SJCRH30 (cell line): ENCODE results near the gene EGLN1. TPM values are rescaled to one million over a fixed set of nuclear protein-coding genes. Genes with fewer than 3 reads are reported as not detected.
"Not testable (repeated sequence)": the region's sequence is repeated elsewhere in the genome, so short reads cannot be mapped to it uniquely, and the experiment has no call there.

ENCODE experiments used
- DNase-seq, 2 experiments: peaks; one replicate each; pipeline ENCODE4 v3.0.0-alpha.2; 2015 to 2020
- H3K27ac ChIP-seq: fragments of 250-450 bp; sonication (Bioruptor Pico); 2 replicates; pipeline ENCODE4 v1.5.1; 2020; ENCODE audit warnings: mild to moderate bottlenecking, moderate library complexity
- H3K27me3 ChIP-seq: fragments of 250-450 bp; sonication (Bioruptor Pico); 2 replicates; pipeline ENCODE4 v1.5.1; 2020; ENCODE audit warnings: mild to moderate bottlenecking, moderate library complexity
- H3K36me3 ChIP-seq: fragments of 250-450 bp; sonication (Bioruptor Pico); 2 replicates; pipeline ENCODE4 v1.5.1; 2020; ENCODE audit warnings: mild to moderate bottlenecking, moderate library complexity
- H3K4me1 ChIP-seq: fragments of 250-450 bp; sonication (Bioruptor Pico); 2 replicates; pipeline ENCODE4 v1.5.1; 2020; ENCODE audit warnings: mild to moderate bottlenecking, moderate library complexity
- H3K4me3 ChIP-seq: fragments of 250-450 bp; sonication (Bioruptor Pico); 2 replicates; pipeline ENCODE4 v1.5.1; 2020; ENCODE audit warnings: mild to moderate bottlenecking, moderate library complexity
- H3K9me3 ChIP-seq: fragments of 250-450 bp; sonication (Bioruptor Pico); replicated peaks from 2 replicates; pipeline ENCODE4 v1.5.1; 2020; ENCODE audit warnings: mild to moderate bottlenecking, moderate library complexity
- total RNA-seq: library from RNA; depleted of rRNA; stranded (reverse); fragments of >200 nt; shearing (Covaris generic); gene quantifications from 2 replicates; pipeline ENCODE4 v1.2.3, GENCODE V29; 2014

EGLN1 gene
- total RNA-seq, 1 experiment from 2014 or later = 26.7 TPM

DNA sequence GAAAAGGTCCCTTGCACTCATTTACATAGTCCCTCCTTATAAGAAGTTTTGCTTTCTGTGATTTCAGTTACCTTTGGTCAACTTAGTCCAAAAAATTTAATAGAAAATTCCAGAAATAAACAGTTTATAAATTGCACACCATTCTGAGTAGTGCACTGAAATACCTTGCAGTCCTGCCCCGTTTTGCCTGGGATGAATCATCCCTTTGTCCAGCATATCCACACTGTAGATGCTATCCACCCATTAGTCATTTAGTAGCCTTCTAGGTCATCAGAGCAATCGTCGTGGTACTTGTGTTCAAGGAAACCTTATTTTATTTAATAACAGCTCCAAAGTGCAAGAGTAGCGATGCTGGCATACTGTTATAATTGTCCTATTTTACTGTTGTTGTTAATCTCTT is 46.0 kb downstream of the EGLN1 start:
- no peak overlapping the region for H3K27ac ChIP-seq
- no peaks in the 10 kb centered on the region for H3K36me3 ChIP-seq
- H3K4me1 ChIP-seq = no peaks in the 10 kb centered on the region
- no peak overlapping the region for H3K4me3 ChIP-seq
- DNase-seq = no peak
- no peaks in the 10 kb centered on the region for H3K27me3 ChIP-seq
- H3K9me3 ChIP-seq = no peaks in the 10 kb centered on the region

DNA sequence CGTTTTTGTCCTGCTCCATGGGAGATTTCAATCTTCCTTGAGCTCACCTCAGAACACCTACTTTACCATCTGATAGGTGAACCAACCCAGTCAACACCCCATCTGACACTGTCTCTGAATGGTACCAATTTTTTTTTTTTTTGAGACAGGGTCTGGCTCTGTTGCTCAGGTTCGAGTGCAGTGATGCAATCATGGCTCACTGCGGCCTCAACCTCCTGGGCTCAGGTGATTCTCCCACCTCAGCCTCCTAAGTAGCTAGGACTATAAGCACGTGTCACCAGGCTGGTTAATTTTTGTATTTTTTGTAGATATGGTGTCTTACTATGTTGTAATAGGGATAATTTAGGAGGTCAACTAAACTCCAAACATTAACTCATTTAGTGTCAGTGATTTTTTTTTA is 47.7 kb downstream of the EGLN1 start:
- Histone ChIP-seq H3K4me1 (no peaks in the 10 kb centered on the region), H3K4me3 (no peak overlapping the region), H3K27ac (no peak overlapping the region), H3K27me3 (no peaks in the 10 kb centered on the region), H3K9me3 (no peaks in the 10 kb centered on the region), H3K36me3 (peaks cover 5% of the 10 kb centered on the region; the same call in 1 of the 2 replicates)
- DNase-seq = no peak

DNA sequence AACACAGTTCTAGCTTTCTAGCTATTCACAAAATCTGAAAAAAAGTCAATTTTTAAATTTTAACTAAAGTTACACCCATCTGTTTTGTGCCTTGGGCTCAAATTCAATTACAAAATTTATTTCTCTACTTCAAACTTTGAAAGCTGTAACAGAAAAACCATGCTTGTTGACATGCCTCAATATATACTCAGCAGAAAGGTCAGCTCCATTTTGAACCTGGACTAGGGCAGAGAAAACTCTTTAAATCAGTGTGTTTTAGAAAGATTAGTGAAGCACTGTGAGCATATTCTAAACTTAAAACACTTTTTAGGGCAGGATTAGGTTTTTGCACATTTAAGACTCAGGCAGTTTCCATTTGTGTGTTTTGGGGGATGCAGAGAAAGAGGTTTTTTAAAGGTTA is 49.6 kb downstream of the EGLN1 start:
- H3K27me3 ChIP-seq = no peaks in the 10 kb centered on the region
- H3K4me3 ChIP-seq = no peak overlapping the region
- no peak overlapping the region for H3K27ac ChIP-seq
- peaks cover 5% of the 10 kb centered on the region; the same call in 1 of the 2 replicates for H3K36me3 ChIP-seq
- DNase-seq = no peak
- H3K4me1 ChIP-seq = no peaks in the 10 kb centered on the region
- no peaks in the 10 kb centered on the region for H3K9me3 ChIP-seq

DNA sequence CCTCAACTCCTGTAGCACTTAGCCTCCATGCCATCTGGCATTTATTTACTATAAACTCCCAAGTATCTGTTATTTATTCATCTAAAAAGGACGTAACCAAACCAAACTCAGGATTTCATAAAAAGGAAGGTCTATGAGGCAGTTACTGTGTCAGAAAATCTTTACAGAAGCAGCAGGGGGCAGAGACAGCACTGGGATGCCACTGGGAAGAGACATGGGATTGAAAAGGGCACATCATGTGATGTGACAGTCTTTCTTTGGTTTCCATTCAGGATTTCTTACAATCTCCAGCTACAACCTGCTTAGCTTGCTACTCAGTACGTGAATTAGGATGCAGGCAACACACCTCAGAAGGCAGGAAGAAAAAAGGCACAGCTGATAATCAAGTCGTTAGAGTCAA is 52.8 kb downstream of the EGLN1 start:
- DNase-seq = no peak
- Histone ChIP-seq H3K4me1 (no peaks in the 10 kb centered on the region), H3K9me3 (no peaks in the 10 kb centered on the region), H3K36me3 (peaks cover 5% of the 10 kb centered on the region; the same call in 1 of the 2 replicates), H3K27ac (no peak overlapping the region), H3K4me3 (no peak overlapping the region), H3K27me3 (no peaks in the 10 kb centered on the region)

DNA sequence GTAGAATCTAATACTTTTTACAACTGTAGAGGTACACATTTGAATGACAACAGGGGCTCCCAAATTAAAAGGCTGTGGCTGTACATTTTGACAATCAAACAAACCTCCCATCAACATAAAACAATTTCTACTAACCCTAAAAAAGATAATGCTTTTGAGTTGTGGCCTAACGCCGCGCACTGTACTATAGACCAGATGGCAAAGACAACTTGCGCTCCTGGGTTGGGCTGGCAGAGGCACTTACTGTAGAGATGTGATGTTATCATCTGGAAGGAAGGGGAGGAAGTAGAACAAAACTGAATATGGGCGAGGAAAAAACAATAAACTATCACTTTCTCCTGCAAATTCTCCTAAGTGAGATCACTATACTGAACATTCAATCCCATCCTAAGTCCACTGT is 57.9 kb downstream of the EGLN1 start:
- Histone ChIP-seq H3K27ac (no peak overlapping the region), H3K9me3 (no peaks in the 10 kb centered on the region), H3K4me3 (no peak overlapping the region), H3K27me3 (no peaks in the 10 kb centered on the region), H3K36me3 (peaks cover 7% of the 10 kb centered on the region; the same call in 1 of the 2 replicates), H3K4me1 (no peaks in the 10 kb centered on the region)
- no peak for DNase-seq

DNA sequence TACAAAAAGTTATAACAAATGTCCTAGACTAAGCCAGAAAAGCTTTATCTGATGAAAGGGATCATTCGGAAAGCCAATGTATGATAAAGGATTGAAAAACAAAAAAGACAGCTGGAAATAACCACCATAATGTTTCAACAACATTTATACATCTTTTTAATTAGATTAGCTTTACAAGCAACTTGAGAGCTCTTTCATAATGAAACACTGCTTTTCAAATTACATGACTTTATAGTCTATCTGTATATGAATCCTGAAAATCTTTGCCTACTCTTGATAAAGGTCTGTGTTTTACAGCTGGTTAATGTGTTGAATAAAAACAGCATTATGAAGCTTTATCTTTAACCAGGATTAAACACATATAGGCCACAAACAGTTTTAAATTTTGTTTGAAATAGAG is 58.5 kb downstream of the EGLN1 start:
- H3K4me1 ChIP-seq = no peaks in the 10 kb centered on the region
- no peak overlapping the region for H3K4me3 ChIP-seq
- H3K36me3 ChIP-seq = peaks cover 7% of the 10 kb centered on the region; the same call in 1 of the 2 replicates
- no peak for DNase-seq
- no peaks in the 10 kb centered on the region for H3K9me3 ChIP-seq
- H3K27ac ChIP-seq = no peak overlapping the region
- no peaks in the 10 kb centered on the region for H3K27me3 ChIP-seq

DNA sequence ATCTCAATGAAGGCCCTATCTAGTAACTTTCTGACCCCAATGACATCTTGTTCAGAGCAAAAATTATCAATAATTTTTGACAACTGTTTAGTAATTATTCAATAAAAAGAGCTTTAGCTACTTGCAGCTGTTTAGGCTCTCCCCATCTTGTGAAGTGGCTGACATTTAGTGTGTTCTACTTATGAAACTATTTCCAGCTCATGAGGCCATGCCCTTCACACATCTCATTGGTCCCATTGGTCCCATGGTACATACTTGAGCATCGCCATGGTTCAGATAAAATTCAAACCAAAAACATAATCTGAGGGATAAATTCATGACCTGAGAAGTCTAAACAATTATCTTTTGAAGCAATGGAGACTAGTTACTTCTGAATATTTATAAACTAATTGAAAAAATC is 59.8 kb downstream of the EGLN1 start:
- no peaks in the 10 kb centered on the region for H3K4me1 ChIP-seq
- no peak overlapping the region for H3K4me3 ChIP-seq
- H3K9me3 ChIP-seq = no peaks in the 10 kb centered on the region
- no peak overlapping the region for H3K27ac ChIP-seq
- no peak for DNase-seq
- H3K27me3 ChIP-seq = no peaks in the 10 kb centered on the region
- peaks cover 7% of the 10 kb centered on the region; the same call in 1 of the 2 replicates for H3K36me3 ChIP-seq

DNA sequence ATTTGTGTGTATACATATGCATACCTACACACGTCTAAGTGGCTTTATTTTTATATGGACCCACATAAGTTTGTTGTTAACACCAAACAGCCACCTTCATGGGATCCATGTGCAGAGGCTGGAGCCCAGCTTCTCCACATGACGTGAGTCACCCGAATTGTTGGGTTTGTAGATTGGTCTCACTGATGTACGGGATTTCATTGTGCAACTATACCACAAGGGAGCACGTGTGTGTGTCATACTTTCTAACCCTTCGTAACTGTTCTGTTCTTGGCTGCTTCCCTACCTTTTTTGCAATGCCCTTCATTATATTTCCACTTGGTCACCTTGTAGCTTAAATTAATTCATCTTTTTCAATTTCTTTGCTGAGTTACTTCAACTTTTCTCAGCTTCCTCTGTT is 63.0 kb downstream of the EGLN1 start:
- Histone ChIP-seq H3K27me3 (no peaks in the 10 kb centered on the region), H3K9me3 (no peaks in the 10 kb centered on the region), H3K36me3 (peaks cover 10% of the 10 kb centered on the region; the same call in 1 of the 2 replicates), H3K4me3 (no peak overlapping the region), H3K27ac (no peak overlapping the region), H3K4me1 (no peaks in the 10 kb centered on the region)
- DNase-seq = no peak

DNA sequence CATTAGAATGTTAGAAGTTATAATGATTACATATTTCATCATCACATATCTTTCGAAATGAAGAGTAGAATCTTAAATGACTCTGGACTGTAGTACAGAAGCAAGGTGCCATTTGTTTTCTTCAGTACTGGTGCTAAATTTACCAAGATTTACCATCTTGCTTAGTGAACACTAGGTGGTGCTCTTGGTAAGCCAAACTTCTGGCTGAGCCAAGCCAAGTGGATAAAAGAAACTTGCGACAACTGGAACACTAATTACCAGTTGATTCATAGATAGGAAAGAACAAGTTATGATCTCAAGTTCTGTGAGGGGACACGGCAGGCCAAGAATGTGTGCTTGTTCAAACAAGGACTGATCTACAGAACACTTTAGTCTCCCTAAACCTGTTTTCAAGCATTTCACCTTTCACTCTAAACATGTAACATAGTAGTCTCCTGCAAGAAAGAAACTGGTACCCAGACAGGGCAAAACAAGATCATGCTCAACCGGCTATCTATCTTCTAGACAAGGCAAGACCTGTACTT is 64.2 kb downstream of the EGLN1 start:
- DNase-seq = peak; percentile 29 to 72
- H3K27ac ChIP-seq = no peak overlapping the region
- no peaks in the 10 kb centered on the region for H3K9me3 ChIP-seq
- no peaks in the 10 kb centered on the region for H3K27me3 ChIP-seq
- H3K36me3 ChIP-seq = peaks cover 21% of the 10 kb centered on the region
- no peaks in the 10 kb centered on the region for H3K4me1 ChIP-seq
- no peak overlapping the region for H3K4me3 ChIP-seq

DNA sequence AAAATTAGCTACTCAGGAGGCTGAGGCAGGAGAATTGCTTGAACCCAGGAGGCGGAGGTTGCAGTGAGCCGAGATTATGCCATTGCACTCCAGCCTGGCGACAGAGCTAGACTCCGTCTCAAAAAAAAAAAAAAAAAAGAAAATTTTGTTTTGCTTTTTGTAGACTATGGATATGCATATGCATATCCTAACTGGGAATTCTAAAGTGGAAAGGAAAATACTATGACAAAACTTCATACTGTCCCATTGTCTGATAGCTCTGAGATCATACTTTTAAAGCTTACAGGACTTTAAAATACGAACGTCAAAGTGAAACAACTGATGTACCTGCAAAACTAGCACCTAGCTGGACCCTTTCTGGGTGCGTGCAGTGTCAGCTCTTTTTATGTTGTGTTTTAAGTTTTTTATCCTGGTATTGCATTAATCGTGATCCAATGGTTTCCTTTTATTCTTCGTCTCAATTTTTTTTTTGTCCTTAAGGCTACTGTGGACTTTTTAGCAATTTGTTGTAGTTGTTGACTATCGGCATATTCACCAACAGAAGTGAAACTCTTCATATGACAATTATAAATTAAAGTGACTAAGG is 64.8 kb downstream of the EGLN1 start:
- Histone ChIP-seq H3K4me1 (no peaks in the 10 kb centered on the region), H3K36me3 (peaks cover 27% of the 10 kb centered on the region), H3K27me3 (no peaks in the 10 kb centered on the region), H3K27ac (no peak overlapping the region), H3K9me3 (no peaks in the 10 kb centered on the region), H3K4me3 (no peak overlapping the region)
- no peak for DNase-seq

DNA sequence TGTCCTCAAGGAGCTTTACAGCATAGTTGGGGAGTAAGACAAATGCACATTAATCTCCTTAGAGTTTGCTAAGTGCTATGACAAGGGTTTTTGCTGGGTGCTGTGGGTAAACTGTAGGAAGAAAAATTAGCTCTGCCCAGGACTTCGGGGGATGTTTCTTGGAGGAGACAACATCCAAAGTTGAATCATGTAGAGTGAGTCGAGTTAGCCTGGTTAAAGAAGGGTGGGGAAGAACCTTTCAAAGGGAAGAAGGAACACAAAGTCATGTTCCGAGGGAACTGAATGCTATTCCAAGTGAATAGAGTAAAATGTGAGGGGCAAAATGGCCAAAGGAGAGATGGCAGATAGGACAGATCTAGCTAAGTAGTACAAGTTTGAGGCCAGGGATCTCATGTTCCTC is 66.9 kb downstream of the EGLN1 start:
- H3K9me3 ChIP-seq = no peaks in the 10 kb centered on the region
- H3K27ac ChIP-seq = no peak overlapping the region
- DNase-seq = no peak
- H3K4me1 ChIP-seq = no peaks in the 10 kb centered on the region
- H3K27me3 ChIP-seq = no peaks in the 10 kb centered on the region
- H3K36me3 ChIP-seq = peaks cover 39% of the 10 kb centered on the region
- H3K4me3 ChIP-seq = no peak overlapping the region

DNA sequence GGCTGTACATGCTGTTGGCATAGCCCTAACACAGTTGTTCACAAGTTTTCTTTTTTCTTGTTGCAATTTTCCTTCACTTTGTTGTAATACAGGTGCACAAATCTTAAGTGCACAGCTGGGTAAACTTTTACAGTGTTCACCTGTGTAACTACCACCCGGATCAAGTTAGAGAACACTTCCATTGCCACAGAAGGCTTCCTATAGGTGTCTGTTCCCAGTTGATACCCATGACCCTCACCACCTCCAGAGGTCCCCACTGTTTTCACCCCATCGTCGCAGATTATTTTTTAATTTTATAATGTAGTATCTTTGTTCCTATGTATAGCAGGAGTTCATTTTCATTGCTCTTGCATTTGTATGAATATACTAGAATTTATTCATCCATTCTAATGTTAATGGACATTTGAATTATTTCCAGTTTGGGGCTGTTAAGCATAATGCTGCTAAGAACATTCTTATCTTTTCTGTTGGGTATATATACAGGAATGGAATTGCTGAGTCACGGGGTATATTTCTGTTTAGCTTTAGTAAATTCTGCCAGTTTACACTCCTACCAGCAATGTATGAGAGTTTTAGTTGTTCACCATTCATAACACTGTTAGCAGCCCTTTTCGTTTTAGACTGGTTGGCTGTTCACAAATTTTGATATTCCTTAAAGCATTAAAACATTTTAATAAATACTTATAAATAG is 67.6 kb downstream of the EGLN1 start:
- H3K27ac ChIP-seq = no peak overlapping the region
- H3K9me3 ChIP-seq = no peaks in the 10 kb centered on the region
- H3K27me3 ChIP-seq = no peaks in the 10 kb centered on the region
- no peak overlapping the region for H3K4me3 ChIP-seq
- no peaks in the 10 kb centered on the region for H3K4me1 ChIP-seq
- no peak for DNase-seq
- H3K36me3 ChIP-seq = peaks cover 44% of the 10 kb centered on the region

DNA sequence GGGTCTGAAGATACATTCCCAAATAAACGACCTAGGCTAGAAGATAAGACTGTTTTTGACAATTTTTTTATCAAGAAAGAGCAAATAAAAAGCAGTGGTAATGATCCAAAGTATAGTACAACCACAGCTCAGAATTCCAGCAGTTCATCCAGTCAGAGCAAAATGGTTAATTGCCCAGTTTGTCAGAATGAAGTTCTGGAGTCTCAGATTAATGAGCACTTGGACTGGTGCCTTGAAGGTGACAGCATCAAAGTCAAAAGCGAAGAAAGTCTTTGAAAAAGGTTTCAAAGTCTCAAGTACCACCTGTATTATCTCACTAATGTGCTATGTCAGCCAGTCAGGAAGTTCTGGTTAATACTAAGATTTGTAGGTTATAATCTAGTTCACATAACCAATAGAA is 69.0 kb downstream of the EGLN1 start:
- Histone ChIP-seq H3K9me3 (no peaks in the 10 kb centered on the region), H3K36me3 (peaks cover 58% of the 10 kb centered on the region), H3K27me3 (no peaks in the 10 kb centered on the region)

DNA sequence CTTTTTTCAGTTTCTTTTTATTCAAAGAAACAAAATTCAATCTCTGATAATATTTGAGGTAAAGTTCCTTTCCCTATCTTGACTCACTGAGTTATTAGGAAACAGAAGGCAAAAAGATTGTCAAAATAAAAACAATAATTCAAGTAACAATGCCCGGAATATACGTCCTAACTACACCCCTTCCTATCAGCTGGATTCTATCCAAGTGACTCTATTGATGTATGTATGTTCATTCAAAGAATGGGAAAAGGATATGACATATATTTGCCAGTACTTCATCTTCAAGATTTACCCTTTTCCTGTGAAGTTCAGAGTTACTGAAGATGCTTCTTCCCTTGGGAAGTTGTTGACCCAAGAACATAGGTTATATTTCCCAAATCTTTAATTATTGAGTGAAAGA is 70.3 kb downstream of the EGLN1 start:
- H3K4me1 ChIP-seq = no peaks in the 10 kb centered on the region
- H3K4me3 ChIP-seq = no peak overlapping the region
- no peaks in the 10 kb centered on the region for H3K27me3 ChIP-seq
- H3K9me3 ChIP-seq = no peaks in the 10 kb centered on the region
- H3K27ac ChIP-seq = no peak overlapping the region
- DNase-seq = no peak
- H3K36me3 ChIP-seq = peaks cover 70% of the 10 kb centered on the region

More for the DNA sequence above, 69.0 kb downstream of the EGLN1 start:
- Histone ChIP-seq H3K27ac (no peak overlapping the region), H3K4me1 (no peaks in the 10 kb centered on the region), H3K4me3 (no peak overlapping the region)
- no peak for DNase-seq

DNA sequence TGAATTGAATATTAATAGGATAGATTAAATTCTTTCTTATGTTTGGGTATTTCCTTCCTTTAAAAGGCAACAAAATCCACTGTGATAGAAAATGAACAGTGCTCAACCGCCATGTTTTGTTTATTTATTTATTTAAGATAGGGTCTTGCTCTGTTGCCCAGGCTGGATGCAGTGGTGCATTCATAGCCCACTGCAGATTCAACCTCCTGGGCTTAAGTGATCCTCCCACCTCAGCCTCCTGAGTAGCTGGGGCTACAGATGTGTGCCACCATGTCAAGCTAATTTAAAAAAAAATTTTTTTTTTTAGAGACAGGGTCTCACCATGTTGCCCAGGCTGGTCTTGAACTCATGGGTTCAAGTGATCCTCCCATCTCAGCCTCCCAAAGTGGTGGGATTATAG is 73.2 kb downstream of the EGLN1 start:
- not testable (repeated sequence) for H3K4me3 ChIP-seq, H3K9me3 ChIP-seq, DNase-seq, H3K4me1 ChIP-seq, H3K27me3 ChIP-seq, H3K27ac ChIP-seq
- H3K36me3 ChIP-seq = peaks cover 70% of the 10 kb centered on the region

DNA sequence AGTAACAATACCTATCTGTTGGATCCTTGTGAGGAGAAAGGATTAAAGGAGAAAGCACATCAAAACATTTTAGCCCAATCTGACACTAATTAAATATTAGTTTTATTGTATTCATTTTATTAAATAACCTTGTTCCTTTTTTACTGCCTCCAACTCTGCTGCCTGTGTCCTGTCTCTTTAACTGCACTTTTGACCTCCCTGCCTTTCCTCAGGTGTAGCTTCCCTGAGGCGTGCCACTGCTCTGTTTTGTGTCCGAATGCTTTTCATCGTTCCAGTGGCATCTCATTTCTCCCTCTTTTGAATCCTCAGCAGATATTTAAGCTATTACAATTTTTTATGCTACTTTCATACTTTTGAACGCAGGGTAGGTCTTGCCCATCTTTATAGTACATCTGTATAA is 73.6 kb downstream of the EGLN1 start:
- no peaks in the 10 kb centered on the region for H3K9me3 ChIP-seq
- no peak overlapping the region for H3K27ac ChIP-seq
- no peaks in the 10 kb centered on the region for H3K4me1 ChIP-seq
- H3K4me3 ChIP-seq = no peak overlapping the region
- peaks cover 69% of the 10 kb centered on the region for H3K36me3 ChIP-seq
- DNase-seq = no peak
- H3K27me3 ChIP-seq = no peaks in the 10 kb centered on the region
